ENCODE data around the gene UGT1A9.

DNA sequence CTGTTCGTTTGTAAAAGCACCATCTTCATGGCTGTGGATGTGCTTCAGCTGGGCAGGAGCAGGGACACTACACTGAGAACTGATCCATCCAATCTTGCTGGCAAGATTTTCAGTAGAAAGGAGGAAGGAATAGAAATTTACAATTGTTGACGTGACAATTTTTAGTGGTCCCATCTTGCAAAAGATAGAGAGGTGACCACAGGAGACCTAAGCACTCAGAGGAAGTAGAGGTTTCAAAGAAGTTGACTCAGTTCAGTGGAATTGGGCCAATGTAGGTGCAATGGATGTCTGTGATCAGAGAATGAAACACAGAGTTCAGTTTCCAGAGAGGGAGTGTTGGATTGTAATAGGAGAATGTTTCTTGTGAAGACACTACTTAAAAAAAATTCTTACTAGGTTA lies 42.4 kb downstream of the UGT1A9 start:
- TF ChIP-seq CTCF (conservative IDR thresholded peaks at IDR 0.05 in 1 of 2, IDR thresholded peaks at IDR 0.05 in 1 of 2; ENCODE audit: extremely low read depth in 1 of 2, insufficient read depth in 1 of 2, low read depth in 1 of 2, low read length in 2 of 2): no peak
- TF ChIP-seq EZH2 (IDR thresholded peaks at IDR 0.05; ENCODE audit: borderline replicate concordance, low read length): no peak

Data from mammary epithelial cell (primary cell).